ENCODE data around the gene INTS12. TPM values are rescaled to one million over a fixed set of nuclear protein-coding genes. Genes with fewer than 3 reads are reported as not detected.

Gene INTS12
- polyA plus RNA-seq, 1 donor (not counting 4 experiments of a cell fraction or from before 2014, with no cell fraction given) = 39.8 TPM

DNA sequence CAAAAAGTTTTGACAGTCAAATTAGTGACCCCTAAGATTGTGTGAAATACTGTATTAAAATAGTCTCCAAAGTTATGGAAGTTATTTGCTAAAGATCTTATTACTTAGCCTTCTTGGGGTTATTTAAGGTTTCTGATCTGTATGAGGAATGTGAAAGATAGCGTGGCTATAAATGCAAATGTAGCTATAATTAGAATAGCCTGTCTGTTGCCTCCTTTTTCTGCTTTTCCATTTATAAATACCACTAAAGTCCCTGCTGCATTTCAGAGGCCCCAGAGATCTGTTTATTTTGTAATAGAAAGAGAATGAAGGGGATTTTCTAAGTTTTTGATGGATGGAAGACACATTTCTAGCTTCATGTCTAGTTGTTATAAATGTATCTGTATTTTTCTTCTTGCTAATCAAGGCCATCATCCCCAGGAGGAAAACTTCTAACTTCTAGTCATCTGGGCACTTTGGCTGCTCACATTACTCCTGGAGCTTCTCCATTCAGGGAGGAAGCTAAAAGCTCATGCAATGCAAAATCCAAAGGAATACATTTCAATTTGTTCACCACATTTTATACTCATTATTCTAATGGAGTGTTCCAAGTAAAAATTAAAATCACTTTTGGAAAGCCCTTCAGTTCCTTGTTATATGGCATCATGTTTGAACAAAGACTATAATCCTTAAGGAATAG, 73.9 kb downstream of the INTS12 start:
- dilution Hi-C loops (cut with MboI; ENCODE audit: extremely low pct_ligation_motif_present, low sequenced_read_pairs) = no loop called here
- no peak for TF ChIP-seq EZH2 (IDR thresholded peaks at IDR 0.05; ENCODE audit: low read length)
- TF ChIP-seq CTCF (optimal IDR thresholded peaks at IDR 0.05 in 1 of 3, IDR thresholded peaks at IDR 0.05 in 1 of 3, conservative IDR thresholded peaks at IDR 0.05 in 1 of 3; ENCODE audit: extremely low read depth in 1 of 3, insufficient read depth in 2 of 3, low read length in 3 of 3) = no peak
- Histone ChIP-seq H3K9me1 (ENCODE audit: control insufficient read depth, extremely low read depth, insufficient read depth, low read length) (no peaks in the 10 kb centered on the region), H3K79me2 (ENCODE audit: control insufficient read depth, insufficient read depth, low read length) (no peaks in the 10 kb centered on the region), H3K9me3 (ENCODE audit: control insufficient read depth, low read depth, low read length) (no peaks in the 10 kb centered on the region), H3K4me3 (ENCODE audit: control insufficient read depth in 2 of 3, extremely low read depth in 1 of 3, insufficient read depth in 2 of 3, low read depth in 1 of 3, low read length in 3 of 3) (no peak overlapping the region), H3K9ac (ENCODE audit: control insufficient read depth, extremely low read depth, insufficient read depth, low read length) (no peak overlapping the region), H3K4me2 (ENCODE audit: control insufficient read depth, extremely low read depth, insufficient read depth, low read depth, low read length) (no peak overlapping the region), H2AFZ (ENCODE audit: control insufficient read depth, low read length) (peak overlapping the region; percentile 19), H4K20me1 (ENCODE audit: control insufficient read depth, extremely low read depth, insufficient read depth, low read length) (no peaks in the 10 kb centered on the region), H3K4me1 (ENCODE audit: control insufficient read depth, extremely low read depth, insufficient read depth, low read length) (peaks cover 46% of the 10 kb centered on the region), H3K27me3 (ENCODE audit: control insufficient read depth, extremely low read depth, insufficient read depth, low read length) (no peaks in the 10 kb centered on the region), H3K27ac (ENCODE audit: control insufficient read depth, insufficient read depth, low read length) (no peak overlapping the region), H3K36me3 (ENCODE audit: control insufficient read depth in 2 of 2, extremely low read depth in 1 of 2, insufficient read depth in 2 of 2, low read length in 2 of 2) (no peaks in the 10 kb centered on the region)
- DNase-seq (ENCODE audit: low read depth, low spot score) = no peak
- FAIRE-seq = no peak

GRCh38 chr4:105633241-105633640, 75.2 kb downstream of the INTS12 start:
- peak overlapping the region; percentile 21 for H2AFZ ChIP-seq (ENCODE audit: control insufficient read depth, low read length)
- H3K4me3 ChIP-seq (ENCODE audit: control insufficient read depth in 2 of 3, extremely low read depth in 1 of 3, insufficient read depth in 2 of 3, low read depth in 1 of 3, low read length in 3 of 3) = no peak overlapping the region
- DNase-seq (ENCODE audit: low read depth, low spot score) = no peak

More at GRCh38 chr4:105633241-105633640, 75.2 kb downstream of the INTS12 start:
- H3K4me1 ChIP-seq (ENCODE audit: control insufficient read depth, extremely low read depth, insufficient read depth, low read length) = peaks cover 46% of the 10 kb centered on the region
- no peaks in the 10 kb centered on the region for H3K79me2 ChIP-seq (ENCODE audit: control insufficient read depth, insufficient read depth, low read length)
- no peaks in the 10 kb centered on the region for H3K36me3 ChIP-seq (ENCODE audit: control insufficient read depth in 2 of 2, extremely low read depth in 1 of 2, insufficient read depth in 2 of 2, low read length in 2 of 2)
- TF ChIP-seq EZH2 (IDR thresholded peaks at IDR 0.05; ENCODE audit: low read length) (no peak), CTCF (optimal IDR thresholded peaks at IDR 0.05 in 1 of 3, IDR thresholded peaks at IDR 0.05 in 1 of 3, conservative IDR thresholded peaks at IDR 0.05 in 1 of 3; ENCODE audit: extremely low read depth in 1 of 3, insufficient read depth in 2 of 3, low read length in 3 of 3) (no peak)
- H3K9ac ChIP-seq (ENCODE audit: control insufficient read depth, extremely low read depth, insufficient read depth, low read length) = no peak overlapping the region
- no peaks in the 10 kb centered on the region for H4K20me1 ChIP-seq (ENCODE audit: control insufficient read depth, extremely low read depth, insufficient read depth, low read length)
- H3K4me2 ChIP-seq (ENCODE audit: control insufficient read depth, extremely low read depth, insufficient read depth, low read depth, low read length) = peak overlapping the region; percentile 60
- peak; percentile 77 for FAIRE-seq
- H3K9me1 ChIP-seq (ENCODE audit: control insufficient read depth, extremely low read depth, insufficient read depth, low read length) = no peaks in the 10 kb centered on the region
- dilution Hi-C loops (cut with MboI; ENCODE audit: extremely low pct_ligation_motif_present, low sequenced_read_pairs) = no loop called here
- H3K27ac ChIP-seq (ENCODE audit: control insufficient read depth, insufficient read depth, low read length) = no peak overlapping the region
- H3K27me3 ChIP-seq (ENCODE audit: control insufficient read depth, extremely low read depth, insufficient read depth, low read length) = no peaks in the 10 kb centered on the region
- no peaks in the 10 kb centered on the region for H3K9me3 ChIP-seq (ENCODE audit: control insufficient read depth, low read depth, low read length)

Other genes starting within 250 kb of the INTS12 start
- gene PPA2, start 234.6 kb downstream of the INTS12 start, polyA plus RNA-seq = 68.7 to 174 TPM (median 123 TPM) in 3 replicates
- 0.01 to 0.09 TPM in 2 of 3 replicates, not detected in the other for gene ARHGEF38, start 156.1 kb downstream of the INTS12 start, polyA plus RNA-seq
- 13.8 to 23.2 TPM (median 16.8 TPM) in 3 replicates for gene GSTCD, start 95 bp upstream of the INTS12 start, polyA plus RNA-seq
- gene NPNT, start 186.8 kb upstream of the INTS12 start, polyA plus RNA-seq = 0.19 to 0.76 TPM (median 0.46 TPM) in 3 replicates

Data from keratinocyte (primary cell).